ENCODE data around the gene ECPAS.

Gene ECPAS

DNA sequence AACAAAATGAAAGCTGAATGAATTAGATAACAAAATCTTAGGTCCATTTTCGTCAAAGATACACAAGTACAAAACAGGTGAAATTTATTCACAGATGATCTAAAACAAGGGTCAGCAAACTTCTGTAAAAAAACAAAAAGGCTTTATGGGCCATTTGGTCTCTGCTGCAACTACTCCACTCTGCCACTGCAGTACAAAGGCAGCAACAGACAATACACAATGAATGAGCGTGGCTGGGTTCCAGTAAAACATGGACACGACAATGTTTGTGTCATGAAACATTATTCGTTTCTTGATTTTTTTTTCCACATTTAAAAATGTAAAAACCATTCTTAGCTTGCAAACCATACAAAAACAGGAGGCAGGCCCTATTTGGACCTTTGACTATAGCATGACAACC is 71.9 kb downstream of the ECPAS start:
- no peak for DNase-seq (ENCODE audit: low read depth in 1 of 2, low spot score in 1 of 2)
- H3K27me3 ChIP-seq (ENCODE audit: insufficient read depth, poor library complexity, severe bottlenecking) = no peaks in the 10 kb centered on the region
- TF ChIP-seq, protein P1, sequence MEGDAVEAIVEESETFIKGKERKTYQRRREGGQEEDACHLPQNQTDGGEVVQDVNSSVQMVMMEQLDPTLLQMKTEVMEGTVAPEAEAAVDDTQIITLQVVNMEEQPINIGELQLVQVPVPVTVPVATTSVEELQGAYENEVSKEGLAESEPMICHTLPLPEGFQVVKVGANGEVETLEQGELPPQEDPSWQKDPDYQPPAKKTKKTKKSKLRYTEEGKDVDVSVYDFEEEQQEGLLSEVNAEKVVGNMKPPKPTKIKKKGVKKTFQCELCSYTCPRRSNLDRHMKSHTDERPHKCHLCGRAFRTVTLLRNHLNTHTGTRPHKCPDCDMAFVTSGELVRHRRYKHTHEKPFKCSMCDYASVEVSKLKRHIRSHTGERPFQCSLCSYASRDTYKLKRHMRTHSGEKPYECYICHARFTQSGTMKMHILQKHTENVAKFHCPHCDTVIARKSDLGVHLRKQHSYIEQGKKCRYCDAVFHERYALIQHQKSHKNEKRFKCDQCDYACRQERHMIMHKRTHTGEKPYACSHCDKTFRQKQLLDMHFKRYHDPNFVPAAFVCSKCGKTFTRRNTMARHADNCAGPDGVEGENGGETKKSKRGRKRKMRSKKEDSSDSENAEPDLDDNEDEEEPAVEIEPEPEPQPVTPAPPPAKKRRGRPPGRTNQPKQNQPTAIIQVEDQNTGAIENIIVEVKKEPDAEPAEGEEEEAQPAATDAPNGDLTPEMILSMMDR (IDR thresholded peaks at IDR 0.05; ENCODE audit: insufficient read depth, low read length) = no peak
- no peak for TF ChIP-seq POLR2AphosphoS5 (IDR thresholded peaks at IDR 0.05; ENCODE audit: low read depth)
- TF ChIP-seq, protein P2, sequence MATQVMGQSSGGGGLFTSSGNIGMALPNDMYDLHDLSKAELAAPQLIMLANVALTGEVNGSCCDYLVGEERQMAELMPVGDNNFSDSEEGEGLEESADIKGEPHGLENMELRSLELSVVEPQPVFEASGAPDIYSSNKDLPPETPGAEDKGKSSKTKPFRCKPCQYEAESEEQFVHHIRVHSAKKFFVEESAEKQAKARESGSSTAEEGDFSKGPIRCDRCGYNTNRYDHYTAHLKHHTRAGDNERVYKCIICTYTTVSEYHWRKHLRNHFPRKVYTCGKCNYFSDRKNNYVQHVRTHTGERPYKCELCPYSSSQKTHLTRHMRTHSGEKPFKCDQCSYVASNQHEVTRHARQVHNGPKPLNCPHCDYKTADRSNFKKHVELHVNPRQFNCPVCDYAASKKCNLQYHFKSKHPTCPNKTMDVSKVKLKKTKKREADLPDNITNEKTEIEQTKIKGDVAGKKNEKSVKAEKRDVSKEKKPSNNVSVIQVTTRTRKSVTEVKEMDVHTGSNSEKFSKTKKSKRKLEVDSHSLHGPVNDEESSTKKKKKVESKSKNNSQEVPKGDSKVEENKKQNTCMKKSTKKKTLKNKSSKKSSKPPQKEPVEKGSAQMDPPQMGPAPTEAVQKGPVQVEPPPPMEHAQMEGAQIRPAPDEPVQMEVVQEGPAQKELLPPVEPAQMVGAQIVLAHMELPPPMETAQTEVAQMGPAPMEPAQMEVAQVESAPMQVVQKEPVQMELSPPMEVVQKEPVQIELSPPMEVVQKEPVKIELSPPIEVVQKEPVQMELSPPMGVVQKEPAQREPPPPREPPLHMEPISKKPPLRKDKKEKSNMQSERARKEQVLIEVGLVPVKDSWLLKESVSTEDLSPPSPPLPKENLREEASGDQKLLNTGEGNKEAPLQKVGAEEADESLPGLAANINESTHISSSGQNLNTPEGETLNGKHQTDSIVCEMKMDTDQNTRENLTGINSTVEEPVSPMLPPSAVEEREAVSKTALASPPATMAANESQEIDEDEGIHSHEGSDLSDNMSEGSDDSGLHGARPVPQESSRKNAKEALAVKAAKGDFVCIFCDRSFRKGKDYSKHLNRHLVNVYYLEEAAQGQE (IDR thresholded peaks at IDR 0.05; ENCODE audit: insufficient replicate concordance, low read depth) = no peak
- TF ChIP-seq SPI1 (IDR thresholded peaks at IDR 0.05; ENCODE audit: borderline replicate concordance, low read depth) = no peak
- no peak for TF ChIP-seq GABPA (IDR thresholded peaks at IDR 0.05; ENCODE audit: low read depth)

DNA sequence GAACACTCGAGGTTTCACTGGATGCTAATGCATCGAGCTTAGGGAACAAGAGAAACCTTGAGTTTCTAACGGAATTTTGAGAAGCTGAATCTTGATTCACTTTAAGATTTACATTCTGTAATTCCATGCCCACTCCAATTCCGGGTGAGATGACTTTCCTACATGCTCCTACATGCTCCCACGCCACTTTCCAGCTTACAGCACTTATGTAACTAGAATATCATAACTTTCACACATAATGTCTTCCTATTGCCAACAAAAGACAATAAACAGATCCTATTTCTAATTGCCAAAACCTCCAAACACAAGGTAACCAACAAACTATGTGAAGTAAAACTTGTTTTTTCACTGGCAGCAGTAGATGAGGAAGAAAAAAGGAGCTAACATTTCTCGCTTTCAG is 72.9 kb downstream of the ECPAS start:
- Histone ChIP-seq H3K27me3 (ENCODE audit: insufficient read depth, poor library complexity, severe bottlenecking) (no peaks in the 10 kb centered on the region), H3K4me3 (replicated peaks; ENCODE audit: insufficient read depth, low read length) (no peak overlapping the region), H3K27ac (replicated peaks) (no peak overlapping the region)
- no peak for DNase-seq (ENCODE audit: low read depth in 1 of 2, low spot score in 1 of 2)
- TF ChIP-seq, protein P2 (IDR thresholded peaks at IDR 0.05; ENCODE audit: insufficient replicate concordance, low read depth) = no peak
- TF ChIP-seq POLR2AphosphoS5 (IDR thresholded peaks at IDR 0.05; ENCODE audit: low read depth) (no peak), GABPA (IDR thresholded peaks at IDR 0.05; ENCODE audit: low read depth) (no peak), SPI1 (IDR thresholded peaks at IDR 0.05; ENCODE audit: borderline replicate concordance, low read depth) (no peak)
- TF ChIP-seq, protein P1 (IDR thresholded peaks at IDR 0.05; ENCODE audit: insufficient read depth, low read length) = no peak

More for the DNA sequence above, 71.9 kb downstream of the ECPAS start:
- no peak overlapping the region for H3K27ac ChIP-seq (replicated peaks)
- H3K4me3 ChIP-seq (replicated peaks; ENCODE audit: insufficient read depth, low read length) = no peak overlapping the region

DNA sequence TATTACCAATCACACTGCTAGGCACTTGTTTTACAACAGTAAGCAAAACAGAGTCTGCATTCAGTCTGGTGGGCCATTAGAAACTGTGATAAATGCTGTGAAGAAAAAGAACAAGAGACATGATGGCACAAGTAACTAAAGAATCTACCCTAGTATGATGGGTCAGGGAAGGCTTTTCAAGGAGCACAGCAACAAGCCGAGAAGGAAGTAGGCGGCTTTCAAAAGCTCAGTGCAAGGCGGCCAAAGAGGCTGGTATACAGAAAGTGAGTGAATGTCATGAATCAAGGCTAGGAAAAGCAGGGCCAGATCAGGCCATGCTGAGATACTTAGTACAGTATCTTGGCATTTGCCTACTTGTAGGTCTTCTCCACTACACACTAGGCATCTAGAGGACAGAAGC is 76.4 kb downstream of the ECPAS start:
- TF ChIP-seq, protein P1 (IDR thresholded peaks at IDR 0.05; ENCODE audit: insufficient read depth, low read length) = no peak
- TF ChIP-seq GABPA (IDR thresholded peaks at IDR 0.05; ENCODE audit: low read depth) (no peak), SPI1 (IDR thresholded peaks at IDR 0.05; ENCODE audit: borderline replicate concordance, low read depth) (no peak), POLR2AphosphoS5 (IDR thresholded peaks at IDR 0.05; ENCODE audit: low read depth) (no peak)
- TF ChIP-seq, protein P2 (IDR thresholded peaks at IDR 0.05; ENCODE audit: insufficient replicate concordance, low read depth) = no peak
- Histone ChIP-seq H3K27ac (replicated peaks) (no peak overlapping the region), H3K4me3 (replicated peaks; ENCODE audit: insufficient read depth, low read length) (no peak overlapping the region), H3K27me3 (ENCODE audit: insufficient read depth, poor library complexity, severe bottlenecking) (no peaks in the 10 kb centered on the region)
- no peak for DNase-seq (ENCODE audit: low read depth in 1 of 2, low spot score in 1 of 2)

Data from HL-60 (cell line).